GM23248 (cell line): ENCODE measurements around the gene TLE1. TPM values are rescaled to one million over a fixed set of nuclear protein-coding genes. Genes with fewer than 3 reads are reported as not detected.

Experiments used
- DNase-seq: peaks from one replicate; pipeline ENCODE4 v3.0.0-alpha.2; 2015
- H2AFZ ChIP-seq: fragments of 200-600 bp; sonication (generic); 2 replicates; pipeline ENCODE4 v1.6.1; 2016; ENCODE audit warnings: antibody characterized with exemption
- H3F3A ChIP-seq: fragments of 200-600 bp; sonication (generic); 2 replicates; pipeline ENCODE4 v1.6.1; 2016; ENCODE audit warnings: mild to moderate bottlenecking, antibody characterized with exemption, mixed run types; ENCODE audit not compliant: insufficient read depth
- H3K27ac ChIP-seq: fragments of 200-600 bp; sonication (generic); 2 replicates; pipeline ENCODE4 v1.5.1; 2016; ENCODE audit warnings: mild to moderate bottlenecking
- H3K27me3 ChIP-seq: fragments of 200-600 bp; sonication (generic); replicated peaks from 2 replicates; pipeline ENCODE4 v1.6.1; 2016; ENCODE audit warnings: mild to moderate bottlenecking; ENCODE audit not compliant: insufficient read depth
- H3K36me3 ChIP-seq: fragments of 200-600 bp; sonication (generic); 2 replicates; pipeline ENCODE4 v1.6.1; 2016; ENCODE audit warnings: low read depth, mild to moderate bottlenecking
- H3K4me1 ChIP-seq: fragments of 200-600 bp; sonication (generic); 2 replicates; pipeline ENCODE4 v1.6.1; 2016; ENCODE audit warnings: mild to moderate bottlenecking; ENCODE audit not compliant: insufficient read depth
- H3K4me2 ChIP-seq: fragments of 200-600 bp; sonication (generic); one replicate; pipeline ENCODE4 v1.6.1; 2016; ENCODE audit warnings: mild to moderate bottlenecking; ENCODE audit not compliant: unreplicated experiment
- H3K4me3 ChIP-seq: fragments of 200-600 bp; sonication (generic); 2 replicates; pipeline ENCODE4 v1.5.1; 2016; ENCODE audit warnings: mild to moderate bottlenecking
- H3K79me2 ChIP-seq: fragments of 200-600 bp; sonication (generic); 2 replicates; pipeline ENCODE4 v1.6.1; 2016; ENCODE audit warnings: mild to moderate bottlenecking; ENCODE audit not compliant: insufficient read depth
- H3K9ac ChIP-seq: fragments of 200-600 bp; sonication (generic); 2 replicates; pipeline ENCODE4 v1.6.1; 2016; ENCODE audit warnings: mild to moderate bottlenecking
- H3K9me2 ChIP-seq: fragments of 200-600 bp; sonication (generic); 2 replicates; pipeline ENCODE4 v1.6.1; 2016; ENCODE audit warnings: mixed run types, mild to moderate bottlenecking, moderate library complexity; ENCODE audit not compliant: insufficient read depth
- H3K9me3 ChIP-seq: fragments of 200-600 bp; sonication (generic); one replicate; pipeline ENCODE4 v1.6.1; 2017; ENCODE audit warnings: low read depth
- H4K20me1 ChIP-seq: fragments of 200-600 bp; sonication (generic); 2 replicates; pipeline ENCODE4 v1.6.0; 2016; ENCODE audit not compliant: insufficient read depth
- EZH2 ChIP-seq: fragments of 200-600 bp; sonication (generic); IDR thresholded peaks from 2 replicates; pipeline ENCODE4 v1.6.1; 2018; ENCODE audit warnings: antibody characterized with exemption, mild to moderate bottlenecking; ENCODE audit not compliant: insufficient read depth, poor library complexity, severe bottlenecking
- EZH2phosphoT487 ChIP-seq: fragments of 200-600 bp; sonication (generic); IDR thresholded peaks from 2 replicates; pipeline ENCODE4 v1.6.1; 2018; ENCODE audit warnings: antibody characterized with exemption, moderate library complexity, mild to moderate bottlenecking, low read depth; ENCODE audit not compliant: insufficient read depth
- WGBS, 2 experiments: methylation state at CpG; one replicate each; pipeline ENCODE4 v1.1.6; 2015 to 2017; ENCODE audit warnings: low lambda C conversion rate in 2 of 2, low coverage in 1 of 2; ENCODE audit errors: missing lambda C conversion rate in 2 of 2; 5-methylcytosine and 5-hydroxymethylcytosine counted together
- in situ Hi-C: fragments of 300-500 bp; cut with MboI; formaldehyde crosslinking; loops from 2 replicates; pipeline ENCODE4 v1.15.0; 2020
- polyA plus RNA-seq: library from polyadenylated mRNA; unstranded; fragments of >200 nt; fragmentation: Nextera tagmentation; extraction: Ambion mirVana; gene quantifications from 2 replicates; pipeline ENCODE4 v1.2.1, GENCODE V29; 2016
- small RNA-seq: library from RNA; depleted of rRNA; stranded (forward); fragments of <200 nt; gene quantifications from one replicate; pipeline ENCODE3, GENCODE V24; 2014; ENCODE audit warnings: low read depth, low replicate concordance
- total RNA-seq: library from RNA; depleted of rRNA; stranded (reverse); fragments of >200 nt; shearing (Covaris generic); gene quantifications from 2 replicates; pipeline ENCODE4 v1.2.3, GENCODE V29; 2014; rRNA removed

The TLE1 gene
- total and polyA plus RNA-seq, 2 experiments from 2014 or later, result 6.4 to 14.4 TPM

- 74 to 79% methylated on average over 4 of the region's 4 CpGs for WGBS, 2 experiments
- H3K4me2 ChIP-seq, result no peak overlapping the region
- H3K9me3 ChIP-seq, result no peaks in the 10 kb centered on the region
- no peaks in the 10 kb centered on the region for H3K36me3 ChIP-seq
- H3K27ac ChIP-seq, result no peak overlapping the region
- H3K79me2 ChIP-seq, result no peaks in the 10 kb centered on the region
- in situ Hi-C loops, result no loop called here
- H3K4me1 ChIP-seq, result peaks cover 8% of the 10 kb centered on the region; the same call in 1 of the 2 replicates
- H3K27me3 ChIP-seq, result no peaks in the 10 kb centered on the region
- H3K9ac ChIP-seq, result no peak overlapping the region
- DNase-seq, result peak; percentile 23
- H3F3A ChIP-seq, result no peaks in the 10 kb centered on the region
- H4K20me1 ChIP-seq, result no peaks in the 10 kb centered on the region
- no peaks in the 10 kb centered on the region for H3K9me2 ChIP-seq
- H3K4me3 ChIP-seq, result no peak overlapping the region
- no peak for TF ChIP-seq EZH2
- no peak for TF ChIP-seq EZH2phosphoT487
- no peak overlapping the region for H2AFZ ChIP-seq
Observed at GRCh38 chr9:81534138-81534875, 155.0 kb downstream of the TLE1 start.

Small RNAs within 50 kb of the gene (small RNA-seq; reads per million reads assigned to genes)
- not detected for gene RNU6-1035P

Other genes with a start within 250 kb of the TLE1 start
- not detected in 2 replicates for gene SPATA31D4, start 238.9 kb upstream of the TLE1 start, total RNA-seq
- gene SPATA31D4, start 238.9 kb upstream of the TLE1 start, polyA plus RNA-seq, result not detected in 2 replicates